Heart left ventricle (tissue), 16 donors: Measurements from ENCODE around the gene SLC12A8. TPM values are rescaled to one million over a fixed set of nuclear protein-coding genes. Genes with fewer than 3 reads are reported as not detected.

Source experiments
- ATAC-seq, 4 donors: fragments of 200-7000 bp; cut with Tn5 transposase; one replicate each; pipeline ENCODE4 v1.9.1; 2020 to 2022; ENCODE audit warnings: moderate library complexity in 4 of 4, mild to moderate bottlenecking in 3 of 4, moderate number of reproducible peaks in 1 of 4
- DNase-seq, 5 donors: peaks; one replicate each; pipeline ENCODE4 v3.0.0-alpha.2; 2020
- H3K27ac ChIP-seq, 12 donors: fragments of 200-600 bp; sonication (generic) in 4 of 12; one replicate each; pipeline versions ENCODE4 v1.5.0 to v1.8.0; 2016 to 2022; ENCODE audit warnings: mild to moderate bottlenecking in 2 of 12
- H3K27me3 ChIP-seq, 9 donors: fragments of 200-600 bp; sonication (generic) in 2 of 9; one replicate each; pipeline versions ENCODE4 v1.5.1 to v1.8.0; 2016 to 2022; ENCODE audit warnings: mild to moderate bottlenecking in 3 of 9
- H3K36me3 ChIP-seq, 9 donors: fragments of 200-600 bp; sonication (generic) in 2 of 9; one replicate each; pipeline versions ENCODE4 v1.5.0 to v1.8.0; 2018 to 2022; ENCODE audit warnings: mild to moderate bottlenecking in 2 of 9
- H3K4me1 ChIP-seq, 12 donors: fragments of 200-600 bp; sonication (generic) in 4 of 12; one replicate each; pipeline versions ENCODE4 v1.5.0 to v1.8.0; 2016 to 2022; ENCODE audit warnings: mild to moderate bottlenecking in 3 of 12
- H3K4me3 ChIP-seq, 12 donors: fragments of 200-600 bp; sonication (generic) in 4 of 12; one replicate each; pipeline versions ENCODE4 v1.5.0 to v1.8.0; 2017 to 2022; ENCODE audit warnings: mild to moderate bottlenecking in 9 of 12, moderate library complexity in 4 of 12
- H3K9me3 ChIP-seq, 12 donors: fragments of 200-600 bp; sonication (generic) in 4 of 12; one replicate each; pipeline versions ENCODE4 v1.5.0 to v1.8.0; 2016 to 2022; ENCODE audit warnings: mild to moderate bottlenecking in 1 of 12
- CTCF ChIP-seq, 12 donors: fragments of 200-600 bp; sonication (generic) in 4 of 12; IDR thresholded peaks; one replicate each; pipeline versions ENCODE4 v1.5.0 to v1.8.0; 2018 to 2022; ENCODE audit warnings: antibody characterized with exemption in 12 of 12, mild to moderate bottlenecking in 5 of 12
- POLR2A ChIP-seq, 2 donors: fragments of 450-650 bp; IDR thresholded peaks; one replicate each; pipeline ENCODE4 v1.6.1; 2017; ENCODE audit warnings: antibody characterized with exemption in 2 of 2, mild to moderate bottlenecking in 2 of 2, moderate library complexity in 2 of 2
- WGBS, 4 donors: extraction: QIAGEN DNeasy Blood & Tissue Kit in 2 of 4; methylation state at CpG; one replicate each; pipeline versions ENCODE4 v1.1.5 to v1.1.7; 2013 to 2018; 5-methylcytosine and 5-hydroxymethylcytosine counted together
- intact Hi-C, 10 donors: fragments of 100-400 bp; cut with DNase I; formaldehyde crosslinking; loops; one replicate each; pipeline versions ENCODE4 v1.11.1 to v1.14.2; 2022
- polyA plus RNA-seq, 2 donors: library from polyadenylated mRNA; stranded (reverse); fragments of 200-250 nt; gene quantifications; one replicate each; pipeline ENCODE4 v1.2.3, GENCODE V29; 2013
- total RNA-seq, 9 donors: library from RNA; depleted of rRNA in 2 of 9; stranded (reverse); fragments of >200 nt in 2 of 9; fragmentation: NEBNext Ultra II Directional in 3 of 9; extraction: Animal tissue kit (Norgen Biotek cat#: 25700) in 3 of 9; gene quantifications; one replicate each; pipeline versions ENCODE4 v1.1.0 to v1.2.4, GENCODE V29; 2016 to 2023
- donor health status: ischemic (EF 13 %, LVEDD 7.1; RV severe dilation, severe dysfunction).
- donor health status: healthy with polysubstance abuse.
- donor health status: DM: no; HTN: yes; CAD: no.
- donor health status: DM: no; HTN: no; CAD: no.
- donor health status: ischemic (EF 25% LVEDD 6.9; RV normal size, moderate dysfunction).
- donor health status: ischemic (EF 25% LVEDD 5.7; RV mildly dilated, moderate dysfunction).
- donor health status: healthy.
- donor health status: DM: yes; HTN: yes; CAD: no.
- donor health status: ischemic (EF 35%, LVEDD 5.7; RV mildly dilated, moderate dysfunction).
- donor health status: nonischemic (EF 11% LVEDD 7.7; RV severe dilation, severe dysfunction).
- donor health status: DM: yes; HTN: yes; CAD: no.
- donor health status: PGD.
- donor health status: ischemic (EF 29% LVEDD 5.4; RV normal size, mild dysfunction).
- donor health status: nonischemic (EF 23%, LVEDD 6.1; RV moderate dilation, normal function).

The SLC12A8 gene
- total and polyA plus RNA-seq, 11 donors: 0.09 to 1.9 (median 0.68) TPM; not detected in 3

DNA sequence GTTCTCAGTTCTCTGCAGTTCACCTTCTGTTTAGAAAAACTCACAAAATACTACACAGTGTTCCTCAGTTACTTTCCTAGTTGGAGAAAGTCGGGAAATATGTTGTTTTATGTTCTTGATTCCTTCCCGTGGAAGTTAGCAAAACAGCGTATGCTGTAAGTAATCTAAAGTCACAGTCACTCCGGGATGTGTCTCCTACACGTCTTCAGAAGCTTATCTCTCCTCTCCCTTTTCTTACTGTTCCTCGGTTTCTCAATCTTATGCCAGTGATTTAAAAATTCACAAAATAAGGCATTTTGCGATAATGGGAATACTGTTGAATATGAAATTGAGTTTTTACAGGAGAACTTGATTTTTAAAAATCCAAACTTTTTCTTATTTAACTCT lies 158.5 kb downstream of the SLC12A8 start:
- peaks cover 16 to 73% (median 66%) of the 10 kb centered on the region in 12 donors for H3K4me1 ChIP-seq
- 19 to 34% (median 24%) methylated on average over 7 of the region's 7 CpGs for WGBS, 4 donors
- DNase-seq: no peak
- H3K36me3 ChIP-seq: peaks cover 0 to 19% (median 8%) of the 10 kb centered on the region in 9 donors
- intact Hi-C loops: loop anchor here in 7 of 10 donors (2.0 to 10.0 kb wide), 7 partner anchors 37 to 108 kb away; no protein-coding TSS in a partner anchor
- H3K27ac ChIP-seq: peak overlapping the region; percentile 82 to 99 (median 94)
- no peaks in the 10 kb centered on the region for H3K9me3 ChIP-seq
- TF ChIP-seq CTCF (IDR thresholded peaks at IDR 0.05) (no peak), POLR2A (IDR thresholded peaks at IDR 0.05) (no peak)
- H3K4me3 ChIP-seq: peak overlapping the region; percentile 73 to 97 (median 88)
- H3K27me3 ChIP-seq: no peaks in the 10 kb centered on the region
- ATAC-seq: no peak

GRCh38 chr3:125053304-125053699 lies 159.2 kb downstream of the SLC12A8 start:
- peaks cover 16 to 80% (median 73%) of the 10 kb centered on the region in 12 donors for H3K4me1 ChIP-seq
- TF ChIP-seq CTCF (IDR thresholded peaks at IDR 0.05): no peak
- no peak for TF ChIP-seq POLR2A (IDR thresholded peaks at IDR 0.05)
- DNase-seq (no peak), ATAC-seq (no peak)
- WGBS, 4 donors: 63 to 81% (median 74%) methylated on average over 2 of the region's 2 CpGs
- H3K9me3 ChIP-seq: no peaks in the 10 kb centered on the region
- H3K27me3 ChIP-seq: no peaks in the 10 kb centered on the region
- H3K4me3 ChIP-seq: peak overlapping the region in 11 of 12 donors; percentile 9 to 97 (median 89)
- H3K27ac ChIP-seq: peak overlapping the region; percentile 51 to 99 (median 94)
- intact Hi-C loops: loop anchor here in 7 of 10 donors (2.0 to 10.0 kb wide), 7 partner anchors 36 to 109 kb away; no protein-coding TSS in a partner anchor
- H3K36me3 ChIP-seq: peaks cover 0 to 21% (median 8%) of the 10 kb centered on the region in 9 donors

GRCh38 chr3:125052624-125053303 lies 159.8 kb downstream of the SLC12A8 start:
- peaks cover 0 to 22% (median 8%) of the 10 kb centered on the region in 9 donors for H3K36me3 ChIP-seq
- peak in 1 of 4 donors; percentile 3 for ATAC-seq
- H3K4me1 ChIP-seq: peaks cover 16 to 83% (median 78%) of the 10 kb centered on the region in 12 donors
- TF ChIP-seq POLR2A (IDR thresholded peaks at IDR 0.05) (no peak), CTCF (IDR thresholded peaks at IDR 0.05) (no peak)
- intact Hi-C loops: loop anchor here in 8 of 10 donors (1.0 to 10.0 kb wide), 8 partner anchors 9 to 110 kb away; no protein-coding TSS in a partner anchor
- DNase-seq: peak in 1 of 5 donors; percentile 48
- H3K27me3 ChIP-seq: no peaks in the 10 kb centered on the region
- no peaks in the 10 kb centered on the region for H3K9me3 ChIP-seq
- WGBS, 4 donors: 5 to 21% (median 11%) methylated on average over 8 of the region's 8 CpGs
- peak overlapping the region; percentile 5 to 97 (median 88) for H3K4me3 ChIP-seq
- peak overlapping the region; percentile 51 to 99 (median 94) for H3K27ac ChIP-seq
